Measurements from ENCODE around the gene NUP43.

- TF ChIP-seq CTCF (IDR thresholded peaks at IDR 0.05) = no peak
- no peak for TF ChIP-seq POLR2A (IDR thresholded peaks at IDR 0.05)
Measured at GRCh38 chr6:149694921-149695320, 51.4 kb downstream of the NUP43 start.
